NCI-H345 treated with DMSO at 0.1 percent for 48 hours (cell line): Measurements from ENCODE around the gene TPCN2.
A peak's percentile ranks its signal among the peaks of the same experiment; 100 is the strongest.
"Not testable (repeated sequence)": the region's sequence is repeated elsewhere in the genome, so short reads cannot be mapped to it uniquely, and the experiment has no call there.

ENCODE experiments used
- DNase-seq: peaks from one replicate; lab custom pipeline; 2025; ENCODE audit not compliant: unreplicated experiment; lab: John Stamatoyannopoulos, UW

Gene TPCN2

GRCh38 chr11:69073469-69073868, 24.7 kb downstream of the TPCN2 start:
- no peak for DNase-seq

GRCh38 chr11:69074375-69075140, 25.8 kb downstream of the TPCN2 start:
- DNase-seq, result no peak

GRCh38 chr11:69075421-69076128, 26.8 kb downstream of the TPCN2 start:
- no peak for DNase-seq

GRCh38 chr11:69076129-69076791, 27.5 kb downstream of the TPCN2 start:
- no peak for DNase-seq

GRCh38 chr11:69076977-69077376, 28.2 kb downstream of the TPCN2 start:
- not testable (repeated sequence) for DNase-seq

- DNase-seq, result no peak
Measured at GRCh38 chr11:69078508-69078907, 29.8 kb downstream of the TPCN2 start.

- DNase-seq, result no peak
Measured at GRCh38 chr11:69078930-69079605, 30.3 kb downstream of the TPCN2 start.

GRCh38 chr11:69079661-69080256, 31.0 kb downstream of the TPCN2 start:
- no peak for DNase-seq

- no peak for DNase-seq
Measured at GRCh38 chr11:69080257-69080995, 31.7 kb downstream of the TPCN2 start.

- DNase-seq, result no peak
Measured at GRCh38 chr11:69081180-69081579, 32.4 kb downstream of the TPCN2 start.

GRCh38 chr11:69083531-69084247, 35.0 kb downstream of the TPCN2 start:
- DNase-seq, result no peak

- no peak for DNase-seq
Measured at GRCh38 chr11:69084371-69084770, 35.6 kb downstream of the TPCN2 start.

GRCh38 chr11:69085490-69086095, 36.9 kb downstream of the TPCN2 start:
- no peak for DNase-seq

- no peak for DNase-seq
Measured at GRCh38 chr11:69086152-69087132, 37.7 kb downstream of the TPCN2 start.

GRCh38 chr11:69087133-69087524, 38.4 kb downstream of the TPCN2 start:
- no peak for DNase-seq

- no peak for DNase-seq
Measured at GRCh38 chr11:69087811-69088210, 39.1 kb downstream of the TPCN2 start.

- DNase-seq, result peak; percentile 61
Measured at GRCh38 chr11:69088676-69089146, 40.0 kb downstream of the TPCN2 start.

GRCh38 chr11:69089258-69089657, 40.5 kb downstream of the TPCN2 start:
- DNase-seq, result no peak
